ENCODE data around the gene PPY. TPM values are rescaled to one million over a fixed set of nuclear protein-coding genes. Genes with fewer than 3 reads are reported as not detected.
"Not testable (repeated sequence)": the region's sequence is repeated elsewhere in the genome, so short reads cannot be mapped to it uniquely, and the experiment has no call there.

PPY gene
- total RNA-seq, 1 donor from 2014 or later, result not detected

- no peak overlapping the region for H3K4me3 ChIP-seq (ENCODE audit: low read depth, low read length)
- no peaks in the 10 kb centered on the region for H3K36me3 ChIP-seq (ENCODE audit: control insufficient read depth, insufficient read depth, low read length)
- peaks cover 13% of the 10 kb centered on the region for H3K27me3 ChIP-seq (ENCODE audit: control insufficient read depth, insufficient read depth, low read length)
- TF ChIP-seq CTCF (IDR thresholded peaks at IDR 0.05; ENCODE audit: insufficient read depth, low read length, poor library complexity, severe bottlenecking), result no peak
- no peak for DNase-seq (ENCODE audit: low read depth)
These were observed 34.9 kb upstream of the PPY start for GRCh38 chr17:43976963-43977837.

GRCh38 chr17:43975898-43976297, 33.6 kb upstream of the PPY start:
- H3K27me3 ChIP-seq (ENCODE audit: control insufficient read depth, insufficient read depth, low read length), result peaks cover 13% of the 10 kb centered on the region
- no peak for DNase-seq (ENCODE audit: low read depth)

GRCh38 chr17:43974382-43975266, 32.3 kb upstream of the PPY start:
- no peak for TF ChIP-seq CTCF (IDR thresholded peaks at IDR 0.05; ENCODE audit: insufficient read depth, low read length, poor library complexity, severe bottlenecking)
- DNase-seq (ENCODE audit: low read depth), result no peak
- H3K36me3 ChIP-seq (ENCODE audit: control insufficient read depth, insufficient read depth, low read length), result no peaks in the 10 kb centered on the region
- peaks cover 13% of the 10 kb centered on the region for H3K27me3 ChIP-seq (ENCODE audit: control insufficient read depth, insufficient read depth, low read length)
- no peak overlapping the region for H3K4me3 ChIP-seq (ENCODE audit: low read depth, low read length)

More at GRCh38 chr17:43975898-43976297, 33.6 kb upstream of the PPY start:
- Histone ChIP-seq H3K4me3 (ENCODE audit: low read depth, low read length) (no peak overlapping the region), H3K36me3 (ENCODE audit: control insufficient read depth, insufficient read depth, low read length) (no peaks in the 10 kb centered on the region)
- TF ChIP-seq CTCF (IDR thresholded peaks at IDR 0.05; ENCODE audit: insufficient read depth, low read length, poor library complexity, severe bottlenecking), result no peak

- not testable (repeated sequence) for DNase-seq (ENCODE audit: low read depth); H3K4me3 ChIP-seq (ENCODE audit: low read depth, low read length); H3K27me3 ChIP-seq (ENCODE audit: control insufficient read depth, insufficient read depth, low read length); H3K36me3 ChIP-seq (ENCODE audit: control insufficient read depth, insufficient read depth, low read length)
These were observed 30.4 kb upstream of the PPY start for GRCh38 chr17:43972444-43973212.

- DNase-seq (ENCODE audit: low read depth); H3K27me3 ChIP-seq (ENCODE audit: control insufficient read depth, insufficient read depth, low read length); H3K36me3 ChIP-seq (ENCODE audit: control insufficient read depth, insufficient read depth, low read length); H3K4me3 ChIP-seq (ENCODE audit: low read depth, low read length): not testable (repeated sequence)
These were observed 29.2 kb upstream of the PPY start for GRCh38 chr17:43971436-43971835.

GRCh38 chr17:43970366-43970765, 28.1 kb upstream of the PPY start:
- Histone ChIP-seq H3K27me3 (ENCODE audit: control insufficient read depth, insufficient read depth, low read length) (peaks cover 2% of the 10 kb centered on the region), H3K36me3 (ENCODE audit: control insufficient read depth, insufficient read depth, low read length) (no peaks in the 10 kb centered on the region), H3K4me3 (ENCODE audit: low read depth, low read length) (no peak overlapping the region)
- no peak for DNase-seq (ENCODE audit: low read depth)
- no peak for TF ChIP-seq CTCF (IDR thresholded peaks at IDR 0.05; ENCODE audit: insufficient read depth, low read length, poor library complexity, severe bottlenecking)

Data from kidney epithelial cell (primary cell).